Lower leg skin (tissue), 3 donors: ENCODE results near the gene CXCL10.

Experiments
- CTCF ChIP-seq, 3 donors: fragments of 450-650 bp; IDR thresholded peaks; one replicate each; pipeline ENCODE4 v1.5.1; 2016; ENCODE audit warnings: antibody characterized with exemption in 3 of 3, mild to moderate bottlenecking in 3 of 3, moderate library complexity in 2 of 3
- POLR2A ChIP-seq, 2 donors: fragments of 450-650 bp; IDR thresholded peaks; one replicate each; pipeline ENCODE4 v1.6.1; 2016 to 2017; ENCODE audit warnings: antibody characterized with exemption in 2 of 2, mild to moderate bottlenecking in 1 of 2, moderate library complexity in 1 of 2

- TF ChIP-seq CTCF (IDR thresholded peaks at IDR 0.05), result no peak
- TF ChIP-seq POLR2A (IDR thresholded peaks at IDR 0.05), result no peak
These were observed 23.0 kb downstream of the CXCL10 start for GRCh38 chr4:76000279-76000678.
